GOT3 (cell line): ENCODE measurements around the gene HBP1.
"Not testable (repeated sequence)": the region's sequence is repeated elsewhere in the genome, so short reads cannot be mapped to it uniquely, and the experiment has no call there.

ENCODE experiments used
- DNase-seq: peaks from one replicate; lab custom pipeline; 2025; ENCODE audit warnings: mixed read lengths; lab: John Stamatoyannopoulos, UW

The HBP1 gene

DNA sequence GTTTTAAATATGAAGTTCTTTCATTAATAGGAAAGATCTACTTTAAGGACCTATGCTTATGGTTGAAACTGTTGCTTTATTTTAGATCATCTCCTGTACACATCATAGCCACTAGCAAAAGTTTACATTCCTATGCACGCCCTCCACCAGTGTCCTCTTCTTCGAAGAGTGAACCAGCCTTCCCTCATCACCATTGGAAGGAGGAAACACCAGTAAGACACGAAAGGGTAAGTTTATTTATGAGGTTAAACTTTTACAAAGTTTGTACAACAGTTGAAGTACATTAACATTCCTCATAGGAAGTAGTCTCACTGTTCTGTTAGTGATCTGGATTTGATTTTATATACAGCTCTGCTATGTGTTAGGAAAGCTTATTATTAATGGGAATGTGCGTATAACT is 16.9 kb downstream of the HBP1 start:
- no peak for DNase-seq

DNA sequence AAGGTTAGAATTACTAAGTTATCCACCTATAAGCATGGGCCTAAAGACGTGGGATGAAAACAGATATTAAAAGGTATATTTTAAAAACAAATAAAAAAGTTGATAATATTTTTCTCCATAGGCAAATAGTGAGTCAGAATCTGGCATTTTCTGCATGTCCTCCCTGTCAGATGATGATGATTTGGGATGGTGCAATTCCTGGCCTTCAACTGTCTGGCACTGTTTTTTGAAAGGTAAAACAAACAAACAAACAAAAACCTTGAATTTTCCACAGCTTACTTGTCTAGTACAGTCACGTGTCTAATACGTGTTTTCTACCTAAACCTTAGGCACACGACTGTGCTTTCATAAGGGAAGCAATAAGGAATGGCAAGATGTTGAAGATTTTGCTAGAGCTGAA is 17.4 kb downstream of the HBP1 start:
- DNase-seq: no peak

DNA sequence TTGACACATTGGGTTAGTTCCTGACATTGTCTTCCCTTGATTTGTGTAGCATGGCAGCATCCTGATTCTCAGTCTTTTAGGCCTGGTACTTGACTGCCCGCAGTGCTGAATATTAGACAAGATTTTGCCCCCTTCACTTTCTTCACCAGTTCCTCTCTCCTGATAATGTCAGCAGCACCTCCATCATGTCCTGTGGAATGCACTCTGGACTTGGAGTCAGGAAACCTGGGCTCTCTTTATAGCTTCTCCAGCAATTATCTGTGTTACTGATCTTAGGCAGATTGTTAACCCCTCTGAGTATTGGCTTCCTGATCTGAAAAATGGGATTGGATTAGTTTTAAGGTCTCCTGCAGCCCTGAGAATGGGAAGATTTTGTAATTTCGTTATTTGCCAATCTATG is 19.0 kb downstream of the HBP1 start:
- DNase-seq: no peak

DNA sequence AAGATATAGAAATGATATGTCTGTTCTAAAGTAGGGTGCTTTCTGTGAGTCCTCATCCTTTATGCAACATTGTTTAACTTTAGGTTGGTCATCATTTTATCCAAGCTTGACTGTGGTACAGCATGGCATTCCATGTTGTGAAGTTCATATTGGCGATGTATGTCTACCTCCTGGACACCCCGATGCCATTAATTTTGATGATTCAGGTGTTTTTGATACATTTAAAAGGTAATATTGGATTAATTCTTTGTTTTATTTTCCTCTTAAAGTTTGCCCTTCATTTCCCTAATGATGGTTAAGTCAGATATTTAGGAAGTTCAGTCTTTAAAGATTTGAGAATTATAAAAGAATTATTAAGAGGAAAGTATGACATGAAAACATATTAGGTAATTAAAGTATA is 21.3 kb downstream of the HBP1 start:
- DNase-seq: no peak

DNA sequence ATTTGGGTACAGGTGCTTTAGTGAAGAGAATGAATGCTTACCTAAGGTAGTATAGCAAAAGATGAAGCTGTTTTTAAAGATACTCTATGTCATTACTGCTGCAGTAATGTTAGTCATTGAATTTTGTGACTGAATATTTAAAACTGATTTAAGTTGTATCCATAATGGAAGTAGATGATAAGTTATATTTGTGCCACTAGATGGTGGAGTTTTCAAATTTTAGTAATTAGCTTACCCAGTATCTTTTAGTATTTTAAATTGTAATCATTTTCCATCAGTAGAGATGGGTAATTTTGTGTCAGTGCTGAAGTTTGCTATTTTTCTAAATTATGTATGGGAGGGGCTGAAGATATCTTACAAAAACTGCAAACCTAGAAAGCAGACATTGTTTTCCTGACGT is 25.2 kb downstream of the HBP1 start:
- DNase-seq: no peak

DNA sequence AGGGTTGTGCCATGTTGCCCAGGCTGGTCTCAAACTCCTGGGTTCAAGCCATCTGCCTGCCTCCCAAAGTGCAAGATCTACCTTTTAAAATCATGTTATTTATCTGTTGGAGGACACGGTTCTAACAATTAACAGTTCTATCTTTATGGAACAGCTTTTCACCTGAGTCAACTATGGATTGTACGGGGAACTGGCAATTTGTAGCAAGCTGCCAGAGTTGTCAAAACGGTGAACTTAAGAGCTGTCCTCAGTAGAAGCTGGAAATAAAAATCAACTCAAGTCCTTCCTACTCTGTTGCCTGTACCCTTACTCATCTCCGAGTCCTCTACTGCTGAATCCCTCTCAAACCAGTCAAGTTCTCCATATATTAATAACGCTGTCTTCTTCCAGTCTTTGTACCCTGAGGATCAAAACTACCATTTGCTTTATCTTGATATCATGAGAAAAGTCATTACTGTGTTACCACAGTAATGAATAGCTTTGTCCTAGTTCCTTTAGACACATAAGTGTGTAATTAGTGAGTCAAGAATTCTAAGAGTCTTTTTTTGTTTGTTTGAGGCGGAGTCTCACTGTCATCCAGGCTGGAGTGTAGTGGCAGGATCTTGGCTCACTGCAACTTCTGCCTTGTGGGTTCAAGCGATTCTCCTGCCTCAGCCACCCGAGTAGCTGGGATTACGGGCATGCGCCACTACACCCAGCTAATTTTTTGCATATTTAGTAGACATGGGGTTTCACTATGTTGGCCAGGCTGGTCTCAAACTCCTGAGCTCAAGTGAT is 28.2 kb downstream of the HBP1 start:
- no peak for DNase-seq

DNA sequence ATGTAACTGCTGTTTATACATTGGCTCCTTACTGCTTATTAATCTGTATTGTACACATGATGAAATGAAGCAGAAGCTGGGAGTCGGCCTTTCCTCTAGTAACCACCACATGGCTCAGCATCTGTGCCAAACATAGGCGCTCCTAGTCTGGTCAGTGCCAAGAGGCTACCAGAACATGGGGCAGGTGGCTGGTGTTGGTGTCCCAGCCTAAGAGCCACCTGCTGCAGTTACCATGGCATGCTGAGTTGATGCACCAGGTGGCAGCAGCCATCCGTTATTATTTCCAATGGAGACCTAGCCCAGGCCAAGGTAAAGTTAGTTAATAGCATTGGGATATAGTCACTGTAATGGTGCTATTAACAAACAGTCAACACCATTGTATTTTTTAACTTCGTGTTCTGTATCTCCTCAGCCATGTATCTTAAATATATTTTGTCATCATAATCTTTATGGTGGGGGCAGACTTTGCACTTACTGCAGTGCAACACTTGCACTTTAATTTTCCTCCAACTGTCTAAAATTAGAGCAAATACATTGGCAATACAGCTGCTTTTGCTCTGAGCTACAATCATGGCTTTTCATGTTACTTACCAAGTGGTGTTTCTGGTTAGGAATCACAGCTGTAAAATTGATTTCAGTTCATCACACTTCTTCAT is 33.1 kb downstream of the HBP1 start:
- no peak for DNase-seq

DNA sequence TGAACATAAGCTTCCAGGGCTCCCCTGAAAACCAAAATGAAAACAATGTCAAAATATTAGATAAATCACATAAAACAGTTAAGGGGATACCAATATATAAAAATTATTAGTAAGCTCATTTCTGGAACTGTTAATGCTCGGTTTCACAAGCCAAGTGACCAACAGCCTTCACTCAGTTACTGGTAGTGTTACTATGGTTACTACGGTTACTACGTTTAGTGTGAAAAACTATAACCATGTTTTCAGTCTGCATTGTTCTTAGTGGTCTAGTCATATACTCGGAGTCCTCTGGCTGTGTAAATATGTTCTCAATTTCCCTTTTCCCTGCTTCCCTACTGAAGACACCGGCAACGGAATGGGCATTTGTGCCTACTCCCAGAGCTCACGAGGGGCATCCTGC is 34.8 kb downstream of the HBP1 start:
- DNase-seq: no peak

DNA sequence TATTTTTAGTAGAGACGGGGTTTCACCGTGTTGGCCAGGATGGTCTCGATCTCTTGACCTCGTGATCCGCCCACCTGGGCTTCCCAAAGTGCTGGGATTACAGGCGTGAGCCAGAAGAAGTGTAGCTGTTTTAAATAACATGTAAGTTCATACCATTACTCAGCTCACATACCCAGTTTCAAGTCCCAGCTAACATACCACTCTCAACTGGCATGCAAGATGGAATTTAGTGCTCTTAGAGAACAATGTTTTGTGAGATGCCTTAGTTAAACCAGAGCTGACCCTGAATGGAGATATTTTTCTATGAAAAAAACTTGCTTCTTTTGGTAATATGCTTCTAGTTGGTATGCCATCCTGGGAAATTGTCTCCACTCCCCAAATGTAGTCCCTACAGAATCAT is 37.3 kb downstream of the HBP1 start:
- no peak for DNase-seq

DNA sequence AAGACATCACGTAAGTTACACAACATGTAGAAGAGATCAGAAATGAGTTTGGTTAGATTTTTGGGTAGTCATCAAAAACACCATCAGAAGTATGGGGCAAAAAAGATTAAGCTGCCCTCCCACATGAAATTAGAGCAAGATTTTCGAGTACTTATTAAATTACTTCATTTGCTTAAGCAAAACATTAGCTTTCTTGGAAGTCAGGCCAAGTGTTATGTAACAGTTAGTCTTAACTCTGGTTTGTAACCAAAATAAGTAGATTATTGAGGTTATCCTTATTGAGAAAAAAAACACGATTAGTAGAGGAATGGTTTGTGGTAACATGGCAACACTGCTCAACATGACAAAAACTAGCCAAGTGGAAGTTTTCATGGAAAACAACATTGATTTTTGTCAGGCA is 37.9 kb downstream of the HBP1 start:
- DNase-seq: no peak

DNA sequence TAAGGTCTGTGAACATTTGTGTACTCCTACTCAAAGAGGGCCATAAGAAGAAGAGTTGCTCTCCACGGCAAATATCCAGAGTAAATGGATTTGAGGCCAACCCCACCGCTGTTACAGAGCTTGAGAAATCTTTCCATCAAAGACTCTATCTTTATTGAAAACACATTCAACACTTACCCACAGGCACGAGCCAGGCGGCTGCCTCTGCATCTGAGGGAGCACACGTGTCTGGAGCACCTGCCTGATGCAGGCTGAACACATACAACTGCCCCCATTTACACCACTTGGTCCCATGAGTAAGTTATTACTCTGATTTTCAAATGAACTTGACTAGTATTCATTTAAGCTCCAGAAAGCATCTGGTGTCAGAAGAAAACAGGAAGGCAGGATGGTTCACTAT is 38.7 kb downstream of the HBP1 start:
- DNase-seq: no peak

DNA sequence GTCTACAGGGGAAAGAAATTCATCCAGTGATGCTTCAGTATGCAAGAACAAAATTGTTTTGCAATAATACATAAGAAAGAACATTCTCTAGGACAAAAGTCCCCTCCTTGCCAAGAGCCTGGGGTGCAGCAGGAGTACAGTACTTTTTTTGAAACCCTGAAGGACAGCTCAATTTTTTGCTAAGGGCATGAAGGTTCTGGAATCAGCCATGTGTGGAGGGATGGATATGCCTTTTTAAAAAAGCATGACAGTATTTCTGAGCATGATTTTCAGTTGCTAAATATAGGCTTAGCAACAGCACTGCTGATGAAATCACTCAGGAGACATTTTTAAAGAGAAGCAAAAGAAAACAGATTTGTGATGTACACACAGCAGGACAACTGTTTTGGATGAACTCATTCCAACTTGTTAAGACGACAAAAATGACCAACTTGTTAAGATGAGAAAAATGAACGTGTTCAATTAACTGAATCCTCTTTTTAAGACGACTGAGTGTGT is 39.3 kb downstream of the HBP1 start:
- no peak for DNase-seq

DNA sequence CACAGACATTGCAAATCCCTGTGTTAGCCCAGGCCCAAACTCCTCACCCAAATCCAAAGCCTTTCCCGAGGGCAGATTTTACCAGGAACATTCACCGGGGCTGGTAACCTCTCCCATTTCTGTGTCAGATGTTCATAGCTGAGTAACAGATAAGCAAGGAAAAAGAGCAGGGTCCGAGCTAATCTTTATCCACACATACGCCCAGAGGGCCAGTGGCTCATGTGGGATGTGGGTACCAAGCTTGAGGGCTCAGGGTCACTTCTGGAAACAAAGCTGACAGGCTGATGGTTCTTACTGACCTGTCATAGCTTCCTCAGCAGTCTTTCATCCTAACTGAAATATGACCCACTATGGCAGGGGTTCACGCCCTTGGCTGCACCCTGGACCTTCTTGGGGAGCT is 39.8 kb downstream of the HBP1 start:
- DNase-seq: no peak

DNA sequence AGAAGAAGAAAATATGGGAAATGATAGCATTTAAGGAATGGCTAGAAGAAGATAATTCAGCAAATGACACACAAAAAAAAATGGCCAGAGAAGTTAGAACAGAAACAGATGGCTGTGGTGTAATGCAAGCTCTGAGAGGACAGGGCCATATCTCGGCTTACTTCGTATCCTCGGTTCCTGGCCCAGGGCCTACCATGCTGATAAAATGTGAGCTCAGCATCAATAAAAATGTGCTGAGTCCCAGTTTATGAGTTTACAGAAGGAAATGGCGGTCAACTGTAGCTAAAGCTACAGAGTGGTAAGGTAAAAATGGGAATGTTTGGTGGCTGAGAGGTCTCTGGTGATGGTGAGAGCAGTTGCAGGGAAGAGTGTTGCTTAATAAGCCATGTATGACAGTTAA is 40.8 kb downstream of the HBP1 start:
- no peak for DNase-seq

DNA sequence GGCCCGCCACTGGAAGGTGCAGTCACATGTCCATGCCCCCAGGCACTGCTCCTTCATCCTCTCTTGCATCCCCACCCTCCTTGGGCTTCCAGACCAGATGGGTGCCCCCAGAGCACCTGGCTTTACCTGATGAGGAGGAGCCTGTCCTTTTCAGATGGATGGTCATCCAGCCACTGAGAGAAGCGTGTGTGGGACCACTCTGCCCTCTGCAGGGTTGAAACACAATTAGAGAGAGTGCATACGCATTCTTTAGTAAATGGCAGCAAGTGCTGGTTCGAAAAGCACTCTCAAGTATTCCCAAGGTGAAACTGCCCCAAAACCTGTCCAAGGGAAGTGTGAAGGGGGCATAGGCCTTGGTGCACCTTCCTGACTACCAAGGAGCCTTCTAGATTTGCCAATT is 41.6 kb downstream of the HBP1 start:
- no peak for DNase-seq

DNA sequence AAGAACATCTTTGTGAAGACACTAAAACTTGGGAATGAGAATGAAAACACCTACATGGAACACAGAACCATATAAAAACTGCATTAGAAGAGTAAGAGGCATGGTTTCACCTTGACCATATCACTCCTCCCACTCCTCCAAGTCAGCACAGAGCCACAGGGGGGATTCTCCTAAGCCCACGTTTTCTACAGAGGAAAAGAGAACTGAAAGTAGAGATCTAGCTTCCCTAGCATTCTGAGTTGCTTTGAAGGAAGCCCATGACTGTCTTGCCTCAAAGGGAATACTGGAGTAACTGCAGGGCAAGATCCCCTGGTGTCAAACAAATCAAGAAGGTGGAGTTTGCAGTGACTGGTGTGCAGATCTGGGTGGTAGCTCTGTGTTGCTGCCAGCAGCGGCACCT is 43.9 kb downstream of the HBP1 start:
- no peak for DNase-seq

DNA sequence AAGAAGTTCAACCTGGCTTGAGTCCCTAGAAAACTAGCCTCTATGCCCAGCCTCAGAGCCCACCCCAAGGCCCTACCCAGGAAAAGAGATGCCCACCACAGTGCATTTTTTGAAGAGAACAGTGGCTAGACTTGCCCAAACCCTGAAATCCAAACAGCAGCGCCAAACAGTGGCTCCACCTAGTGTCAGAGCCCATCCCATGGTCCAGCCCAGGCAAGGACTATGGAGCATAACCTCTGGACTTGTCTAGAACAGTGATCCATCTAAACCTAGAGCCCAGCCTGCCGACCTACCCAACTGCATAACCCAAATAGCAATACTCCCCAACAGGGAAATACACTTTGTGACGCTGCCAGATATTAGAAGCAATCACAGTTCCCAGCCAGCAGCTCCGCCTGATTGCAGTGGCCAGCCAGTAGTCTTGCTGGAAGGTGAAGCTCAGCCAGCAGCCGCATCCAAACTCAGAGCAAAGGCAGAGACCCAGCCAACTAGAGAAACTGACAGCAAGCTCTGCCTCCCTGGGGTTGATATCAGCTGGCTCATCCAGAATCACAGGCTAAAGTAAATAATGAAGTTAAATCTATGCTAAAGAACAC is 44.5 kb downstream of the HBP1 start:
- no peak for DNase-seq

DNA sequence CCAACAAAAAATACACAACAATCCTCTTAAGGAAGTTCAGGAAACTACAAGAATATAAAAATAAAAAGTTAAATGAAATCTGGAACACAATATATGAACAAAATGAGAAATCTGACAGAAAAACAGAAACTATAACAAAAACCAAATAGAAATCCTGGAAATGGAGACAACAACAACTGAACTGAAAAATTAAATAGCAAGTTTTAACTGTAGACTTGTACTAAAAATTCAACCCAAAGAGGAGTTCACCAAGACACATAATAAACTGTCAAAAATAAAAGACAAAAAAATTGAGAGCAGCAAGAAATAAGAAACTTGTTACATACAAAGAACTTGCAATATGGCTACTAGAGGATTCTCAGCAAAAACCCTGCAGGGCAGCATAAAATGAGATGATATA is 45.1 kb downstream of the HBP1 start:
- no peak for DNase-seq

DNA sequence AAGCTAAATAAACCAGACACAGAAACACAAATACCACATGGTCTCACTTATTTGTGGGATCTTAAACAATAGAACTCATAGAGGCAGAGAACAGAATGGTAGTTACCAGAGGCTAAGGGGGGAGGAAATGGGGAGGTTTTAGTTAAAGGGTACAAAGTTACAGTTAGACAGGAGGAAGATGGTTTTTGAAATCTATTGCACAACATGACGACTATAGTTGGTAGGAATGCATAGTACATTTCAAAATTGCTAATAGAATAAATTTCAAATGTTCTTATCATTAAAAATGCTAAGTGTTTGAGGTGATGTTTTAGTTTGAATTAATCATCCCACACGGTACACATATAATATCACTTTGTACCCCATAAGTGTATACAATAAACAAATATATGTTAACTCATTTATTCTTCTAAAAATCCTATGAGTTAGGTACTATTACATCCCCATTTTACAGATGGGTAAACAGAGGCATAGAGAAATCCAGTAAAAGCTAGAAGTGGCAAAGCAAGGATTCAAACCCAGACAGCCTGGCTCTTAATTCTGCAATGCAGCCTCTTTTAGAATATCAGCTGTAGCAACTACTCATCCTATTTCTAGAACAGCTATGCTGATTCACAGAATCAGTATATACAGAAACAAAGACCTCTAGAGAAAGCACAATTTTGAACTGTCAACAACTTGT is 50.9 kb downstream of the HBP1 start:
- DNase-seq: no peak

DNA sequence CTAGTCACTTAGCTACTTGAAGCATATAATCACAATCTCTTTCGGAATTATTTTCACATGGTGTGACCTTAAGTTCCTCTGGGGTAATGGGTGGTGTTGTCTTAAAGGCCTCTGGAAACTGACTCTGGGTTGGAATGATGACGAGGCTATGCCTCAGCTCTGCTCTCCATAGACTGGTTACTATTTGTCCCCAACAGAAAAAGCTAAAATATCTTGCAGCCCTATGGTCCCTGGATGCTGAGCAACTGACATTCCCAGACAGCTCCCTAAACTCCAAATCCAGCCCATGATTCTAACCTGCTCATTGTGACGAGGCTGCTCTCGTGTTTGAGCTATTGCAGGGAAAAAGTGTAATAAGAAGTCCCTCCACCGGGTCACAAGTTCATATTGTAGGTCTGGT is 51.6 kb downstream of the HBP1 start:
- no peak for DNase-seq

DNA sequence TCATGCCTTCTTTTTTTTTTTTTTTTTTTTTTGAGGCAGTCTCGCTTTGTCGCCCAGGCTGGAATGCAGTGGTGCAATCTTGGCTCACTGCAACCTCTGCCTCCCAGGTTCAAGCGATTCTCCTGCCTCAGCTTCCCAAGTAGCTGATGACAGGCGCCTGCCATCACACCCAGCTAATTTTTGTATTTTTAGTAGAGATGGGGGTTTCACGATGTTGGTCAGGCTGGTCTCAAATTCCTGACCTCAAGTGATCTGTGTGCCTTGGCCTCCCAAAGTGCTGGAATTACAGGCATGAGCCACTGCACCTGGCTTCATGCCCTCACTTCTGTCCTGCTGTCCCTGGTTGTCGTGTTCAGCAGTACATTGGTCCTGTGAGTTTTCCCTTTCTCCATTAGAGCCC is 52.0 kb downstream of the HBP1 start:
- DNase-seq: not testable (repeated sequence)

DNA sequence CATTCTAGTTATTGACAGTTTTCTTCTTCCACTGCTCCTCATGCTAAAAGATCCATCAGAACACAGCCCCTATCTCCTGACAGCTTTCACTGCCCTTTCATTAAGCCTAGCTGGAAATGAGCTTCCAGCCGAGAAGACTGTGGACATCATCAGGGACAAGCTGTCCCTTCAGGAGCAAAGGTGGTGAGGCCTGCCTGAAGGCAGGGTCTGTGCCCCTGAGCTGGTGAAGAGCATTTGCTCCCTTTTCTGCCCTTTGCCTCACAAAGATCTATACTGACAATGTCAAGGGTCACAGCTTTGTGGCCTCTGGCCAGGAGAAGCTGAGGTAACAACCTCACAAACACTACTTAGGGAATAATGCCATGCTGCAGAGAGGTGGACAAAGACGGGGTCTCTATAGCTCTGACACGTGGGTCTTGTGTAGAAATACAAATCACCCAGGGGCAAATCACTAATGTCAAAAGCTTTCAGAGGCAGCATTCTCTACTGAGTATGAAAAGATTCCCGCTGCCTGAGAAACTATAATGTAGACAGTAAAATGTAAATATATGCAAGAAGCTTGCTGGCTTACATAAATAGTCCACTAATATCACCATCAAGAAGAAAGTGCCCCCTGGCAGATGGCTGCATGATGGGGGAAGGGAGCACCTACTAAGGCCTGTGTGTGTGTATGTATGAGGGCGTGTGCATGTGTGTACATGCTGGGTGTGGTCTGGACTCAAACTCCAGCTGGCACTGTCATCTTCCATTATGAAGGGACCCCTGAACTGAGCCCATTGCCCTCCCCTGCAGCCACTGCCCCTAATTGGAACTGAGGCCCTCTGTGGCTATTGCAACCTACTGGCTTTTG is 55.8 kb downstream of the HBP1 start:
- no peak for DNase-seq
